Caki2 (cell line): ENCODE results near the gene NKG7. TPM values are rescaled to one million over a fixed set of nuclear protein-coding genes. Genes with fewer than 3 reads are reported as not detected.
"Not testable (repeated sequence)": the region's sequence is repeated elsewhere in the genome, so short reads cannot be mapped to it uniquely, and the experiment has no call there.

Source experiments
- DNase-seq: peaks from one replicate; pipeline ENCODE4 v3.0.0-alpha.2; 2015; ENCODE audit warnings: low read depth
- in situ Hi-C: cut with HindIII; loops from 2 replicates; pipeline ENCODE4 v1.10.0; 2016; ENCODE audit warnings: low sequenced_read_pairs, low pct_unique_long_range_greater_than_20kb, mixed read lengths
- total RNA-seq: library from RNA; depleted of rRNA; stranded (reverse); fragments of >200 nt; shearing (Covaris generic); gene quantifications from 2 replicates; pipeline ENCODE4 v1.2.3, GENCODE V29; 2014; ENCODE audit warnings: low replicate concordance; rRNA removed

The NKG7 gene
- not detected in 2 replicates for total RNA-seq

- no peak for DNase-seq
- in situ Hi-C loops = no loop called here
Observed at GRCh38 chr19:51372649-51373504, at the start of gene NKG7. NKG7 (minus strand) TSS chr19:51372654; CDS start chr19:51372535, 119 bp downstream.

- in situ Hi-C loops = no loop called here
- DNase-seq = peak; percentile 70
Observed at GRCh38 chr19:51422053-51422448, 49.6 kb upstream of the NKG7 start.

- in situ Hi-C loops = no loop called here
Observed at GRCh38 chr19:51421229-51422052, 49.0 kb upstream of the NKG7 start.

GRCh38 chr19:51420511-51420910 is 48.1 kb upstream of the NKG7 start:
- in situ Hi-C loops, DNase-seq: not testable (repeated sequence)

More at GRCh38 chr19:51421229-51422052, 49.0 kb upstream of the NKG7 start:
- no peak for DNase-seq

- DNase-seq = no peak
- in situ Hi-C loops = no loop called here
Observed at GRCh38 chr19:51418707-51419106, 46.3 kb upstream of the NKG7 start.

- in situ Hi-C loops = no loop called here
- no peak for DNase-seq
Observed at GRCh38 chr19:51417810-51418157, 45.3 kb upstream of the NKG7 start.

GRCh38 chr19:51417107-51417809 is 44.8 kb upstream of the NKG7 start, which contains the start of gene SIGLEC10:
SIGLEC10 (minus strand) TSS chr19:51417642; CDS start chr19:51417581, 61 bp downstream.
- in situ Hi-C loops = no loop called here
- DNase-seq = no peak

- DNase-seq, in situ Hi-C loops: not testable (repeated sequence)
Observed at GRCh38 chr19:51416422-51416821, 44.0 kb upstream of the NKG7 start.

GRCh38 chr19:51415187-51415586 is 42.7 kb upstream of the NKG7 start:
- no peak for DNase-seq
- in situ Hi-C loops = no loop called here

GRCh38 chr19:51410950-51411748 is 38.7 kb upstream of the NKG7 start:
- no peak for DNase-seq
- in situ Hi-C loops = no loop called here

GRCh38 chr19:51407511-51408131 is 35.2 kb upstream of the NKG7 start:
- no peak for DNase-seq
- in situ Hi-C loops = no loop called here

GRCh38 chr19:51402117-51402516 is 29.7 kb upstream of the NKG7 start:
- DNase-seq = no peak
- in situ Hi-C loops = no loop called here

- DNase-seq, in situ Hi-C loops: not testable (repeated sequence)
Observed at GRCh38 chr19:51399936-51400335, 27.5 kb upstream of the NKG7 start.

GRCh38 chr19:51399231-51399630 is 26.8 kb upstream of the NKG7 start:
- DNase-seq = no peak
- in situ Hi-C loops = no loop called here

GRCh38 chr19:51398096-51398704 is 25.7 kb upstream of the NKG7 start:
- peak; percentile 37 for DNase-seq

GRCh38 chr19:51397453-51397852 is 25.0 kb upstream of the NKG7 start:
- DNase-seq, in situ Hi-C loops: not testable (repeated sequence)

More at GRCh38 chr19:51398096-51398704, 25.7 kb upstream of the NKG7 start:
- in situ Hi-C loops = no loop called here

- in situ Hi-C loops = no loop called here
- no peak for DNase-seq
Observed at GRCh38 chr19:51396175-51396574, 23.7 kb upstream of the NKG7 start.
